WTC11 (cell line): ENCODE data around the gene PDE1C.

ENCODE experiments used
- CBFB ChIP-seq: sonication (generic); formaldehyde crosslinking; IDR thresholded peaks from 2 replicates; pipeline ENCODE4 v1.8.1; 2022; ENCODE audit warnings: mild to moderate bottlenecking, low read depth, missing genetic modification reagents
- CREB1 ChIP-seq: sonication (generic); formaldehyde crosslinking; IDR thresholded peaks from 2 replicates; pipeline ENCODE4 v1.8.0; 2023; ENCODE audit warnings: mild to moderate bottlenecking, missing genetic modification reagents
- ELF4 ChIP-seq: sonication (generic); formaldehyde crosslinking; IDR thresholded peaks from 2 replicates; pipeline ENCODE4 v1.8.1; 2022; ENCODE audit warnings: low read depth, mild to moderate bottlenecking, moderate library complexity, missing genetic modification reagents
- FOXP4 ChIP-seq: sonication (generic); formaldehyde crosslinking; IDR thresholded peaks from 2 replicates; pipeline ENCODE4 v1.8.0; 2022; ENCODE audit warnings: mild to moderate bottlenecking, missing genetic modification reagents
- JUN ChIP-seq: sonication (generic); formaldehyde crosslinking; IDR thresholded peaks from 2 replicates; pipeline ENCODE4 v1.8.0; 2023; ENCODE audit warnings: mild to moderate bottlenecking, missing genetic modification reagents
- MYBL2 ChIP-seq: sonication (generic); formaldehyde crosslinking; IDR thresholded peaks from 2 replicates; pipeline ENCODE4 v1.8.1; 2023; ENCODE audit warnings: mild to moderate bottlenecking, moderate library complexity, missing genetic modification reagents
- NR2C2 ChIP-seq: sonication (generic); formaldehyde crosslinking; IDR thresholded peaks from 2 replicates; pipeline ENCODE4 v1.8.0; 2022; ENCODE audit warnings: mild to moderate bottlenecking, missing genetic modification reagents
- NR3C1 ChIP-seq: sonication (generic); formaldehyde crosslinking; conservative IDR thresholded peaks from 2 replicates; pipeline ENCODE4 v1.8.1; 2023; ENCODE audit warnings: low read depth, mild to moderate bottlenecking, missing genetic modification reagents
- PRDM15 ChIP-seq: sonication (generic); formaldehyde crosslinking; IDR thresholded peaks from 2 replicates; pipeline ENCODE4 v1.8.0; 2022; ENCODE audit warnings: missing genetic modification reagents
- TEAD4 ChIP-seq: sonication (generic); formaldehyde crosslinking; IDR thresholded peaks from 2 replicates; pipeline ENCODE4 v1.8.0; 2022; ENCODE audit warnings: mild to moderate bottlenecking, missing genetic modification reagents
- TF ChIP-seq, protein P1 (sequence below): sonication (generic); formaldehyde crosslinking; IDR thresholded peaks from 2 replicates; pipeline ENCODE4 v1.8.0; 2022; ENCODE audit warnings: mild to moderate bottlenecking, missing genetic modification reagents
- TF ChIP-seq, protein P2 (sequence below): fragments of 200-600 bp; IDR thresholded peaks from 2 replicates; pipeline ENCODE4 v1.8.0; 2022; ENCODE audit warnings: antibody characterized with exemption
- TF ChIP-seq, protein P3 (sequence below): sonication (generic); formaldehyde crosslinking; IDR thresholded peaks from 2 replicates; pipeline ENCODE4 v1.8.1; 2023; ENCODE audit warnings: mild to moderate bottlenecking, missing genetic modification reagents, moderate library complexity
- TF ChIP-seq, protein P4 (sequence below): fragments of 250-450 bp; sonication (Bioruptor Pico); conservative IDR thresholded peaks from 2 replicates; pipeline ENCODE4 v1.9.0; 2021; ENCODE audit warnings: mild to moderate bottlenecking

DNA sequence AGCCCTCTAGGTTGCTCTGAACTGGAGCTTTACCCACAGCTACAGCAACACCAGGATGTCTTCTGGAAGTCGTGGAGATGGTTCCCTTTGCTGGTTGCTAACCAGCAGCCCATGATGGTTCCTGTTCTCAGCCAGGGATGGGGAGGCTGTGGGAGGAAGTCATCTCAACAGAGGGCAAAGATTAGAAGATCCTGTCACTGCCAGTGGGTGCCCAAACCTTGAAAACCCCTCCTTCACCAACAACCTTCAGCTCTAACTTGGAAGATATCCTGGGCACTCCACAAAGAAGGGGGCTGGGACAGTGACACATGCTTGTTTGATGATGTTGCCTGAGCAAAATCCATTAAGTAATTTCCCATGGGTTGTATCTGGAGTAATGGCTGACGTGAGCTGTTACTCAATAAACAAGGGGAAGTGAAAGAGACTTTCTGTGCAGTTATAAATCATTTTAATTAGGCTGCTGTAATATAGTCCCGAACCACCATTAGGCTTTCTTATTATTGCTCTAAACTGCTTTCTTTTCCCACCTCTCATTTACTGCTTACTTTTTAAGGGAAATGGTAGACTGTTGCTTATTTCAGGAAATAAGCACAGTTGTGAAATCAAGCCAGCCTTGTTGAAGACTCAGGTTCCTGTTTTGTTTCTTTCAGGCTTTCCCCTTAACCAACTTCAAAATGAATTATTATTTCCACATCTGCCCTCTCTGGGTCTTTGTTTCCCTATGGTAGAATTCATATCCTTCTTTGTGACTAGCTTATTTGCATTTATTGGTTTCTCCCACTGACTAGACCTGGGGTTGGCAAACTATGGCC, 258.4 kb downstream of the PDE1C start:
- TF ChIP-seq, protein P1, sequence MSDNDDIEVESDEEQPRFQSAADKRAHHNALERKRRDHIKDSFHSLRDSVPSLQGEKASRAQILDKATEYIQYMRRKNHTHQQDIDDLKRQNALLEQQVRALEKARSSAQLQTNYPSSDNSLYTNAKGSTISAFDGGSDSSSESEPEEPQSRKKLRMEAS = no peak
- TF ChIP-seq, protein P2, sequence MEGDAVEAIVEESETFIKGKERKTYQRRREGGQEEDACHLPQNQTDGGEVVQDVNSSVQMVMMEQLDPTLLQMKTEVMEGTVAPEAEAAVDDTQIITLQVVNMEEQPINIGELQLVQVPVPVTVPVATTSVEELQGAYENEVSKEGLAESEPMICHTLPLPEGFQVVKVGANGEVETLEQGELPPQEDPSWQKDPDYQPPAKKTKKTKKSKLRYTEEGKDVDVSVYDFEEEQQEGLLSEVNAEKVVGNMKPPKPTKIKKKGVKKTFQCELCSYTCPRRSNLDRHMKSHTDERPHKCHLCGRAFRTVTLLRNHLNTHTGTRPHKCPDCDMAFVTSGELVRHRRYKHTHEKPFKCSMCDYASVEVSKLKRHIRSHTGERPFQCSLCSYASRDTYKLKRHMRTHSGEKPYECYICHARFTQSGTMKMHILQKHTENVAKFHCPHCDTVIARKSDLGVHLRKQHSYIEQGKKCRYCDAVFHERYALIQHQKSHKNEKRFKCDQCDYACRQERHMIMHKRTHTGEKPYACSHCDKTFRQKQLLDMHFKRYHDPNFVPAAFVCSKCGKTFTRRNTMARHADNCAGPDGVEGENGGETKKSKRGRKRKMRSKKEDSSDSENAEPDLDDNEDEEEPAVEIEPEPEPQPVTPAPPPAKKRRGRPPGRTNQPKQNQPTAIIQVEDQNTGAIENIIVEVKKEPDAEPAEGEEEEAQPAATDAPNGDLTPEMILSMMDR = no peak
- no peak for TF ChIP-seq MYBL2 (CRISPR knock-in tag)
- TF ChIP-seq NR3C1 (CRISPR knock-in tag) = no peak
- no peak for TF ChIP-seq NR2C2 (CRISPR knock-in tag)
- TF ChIP-seq, protein P3, sequence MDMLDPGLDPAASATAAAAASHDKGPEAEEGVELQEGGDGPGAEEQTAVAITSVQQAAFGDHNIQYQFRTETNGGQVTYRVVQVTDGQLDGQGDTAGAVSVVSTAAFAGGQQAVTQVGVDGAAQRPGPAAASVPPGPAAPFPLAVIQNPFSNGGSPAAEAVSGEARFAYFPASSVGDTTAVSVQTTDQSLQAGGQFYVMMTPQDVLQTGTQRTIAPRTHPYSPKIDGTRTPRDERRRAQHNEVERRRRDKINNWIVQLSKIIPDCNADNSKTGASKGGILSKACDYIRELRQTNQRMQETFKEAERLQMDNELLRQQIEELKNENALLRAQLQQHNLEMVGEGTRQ (CRISPR knock-in tag) = no peak
- TF ChIP-seq, protein P4, sequence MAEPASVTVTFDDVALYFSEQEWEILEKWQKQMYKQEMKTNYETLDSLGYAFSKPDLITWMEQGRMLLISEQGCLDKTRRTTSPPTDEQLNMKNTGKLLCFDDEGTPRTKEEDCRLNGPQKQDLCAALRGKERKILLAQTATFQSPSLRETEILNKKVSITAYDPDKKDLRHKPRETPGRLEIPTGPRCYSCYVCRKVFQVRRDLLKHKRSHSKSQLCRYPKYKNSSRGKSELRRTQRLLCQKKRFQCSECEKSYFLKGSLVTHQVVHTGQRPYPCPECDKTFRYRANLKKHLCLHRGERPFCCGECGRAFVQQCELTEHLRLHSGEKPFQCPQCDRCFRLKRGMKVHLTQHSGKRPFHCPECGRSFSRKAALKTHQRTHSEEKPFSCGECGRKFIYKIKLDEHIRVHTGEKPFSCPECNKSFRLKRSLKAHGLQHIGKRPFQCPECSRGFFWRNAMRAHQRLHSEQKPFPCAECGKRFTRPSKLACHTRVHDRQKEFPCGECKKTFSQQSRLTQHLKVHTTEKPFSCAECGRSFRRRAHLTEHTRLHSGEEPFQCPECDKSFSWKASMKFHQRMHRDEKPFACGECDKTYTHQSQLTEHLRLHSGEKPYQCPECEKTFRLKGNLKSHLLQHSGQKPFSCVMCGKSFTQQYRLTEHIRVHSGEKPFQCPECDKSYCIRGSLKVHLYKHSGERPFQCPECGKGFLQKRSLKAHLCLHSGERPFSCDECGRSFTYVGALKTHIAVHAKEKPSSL (CRISPR knock-in tag) = no peak
- TF ChIP-seq JUN = no peak
- no peak for TF ChIP-seq TEAD4 (CRISPR knock-in tag)
- TF ChIP-seq ELF4 (CRISPR knock-in tag) = no peak
- no peak for TF ChIP-seq FOXP4 (CRISPR knock-in tag)
- TF ChIP-seq PRDM15 (CRISPR knock-in tag) = no peak
- TF ChIP-seq CREB1 = no peak
- no peak for TF ChIP-seq CBFB (CRISPR knock-in tag)
